Right lobe of liver (tissue), 6 donors: ENCODE data around the gene PPP2R5B. TPM values are rescaled to one million over a fixed set of nuclear protein-coding genes. Genes with fewer than 3 reads are reported as not detected.
"Not testable (repeated sequence)": the region's sequence is repeated elsewhere in the genome, so short reads cannot be mapped to it uniquely, and the experiment has no call there.

Experiments used
- ATAC-seq, 4 donors: fragments of 200-7000 bp; cut with Tn5 transposase; one replicate each; pipeline ENCODE4 v1.9.1; 2020; ENCODE audit warnings: mild to moderate bottlenecking in 4 of 4, moderate library complexity in 4 of 4
- DNase-seq, 3 donors: peaks; one replicate each; pipeline ENCODE4 v3.0.0-alpha.2; 2020
- H3K27ac ChIP-seq, 3 donors: fragments of 200-600 bp; one replicate each; pipeline ENCODE4 v1.8.0; 2022
- H3K27me3 ChIP-seq, 2 donors: fragments of 200-600 bp; one replicate each; pipeline ENCODE4 v1.8.0; 2022
- H3K36me3 ChIP-seq, 4 donors: fragments of 200-600 bp; sonication (generic) in 1 of 4; one replicate each; pipeline versions ENCODE4 v1.5.1 to v1.8.0; 2017 to 2022; ENCODE audit warnings: control low read depth in 1 of 4
- H3K4me1 ChIP-seq, 4 donors: fragments of 200-600 bp; sonication (generic) in 1 of 4; one replicate each; pipeline versions ENCODE4 v1.5.1 to v1.8.0; 2017 to 2022; ENCODE audit warnings: control low read depth in 1 of 4
- H3K4me3 ChIP-seq, 3 donors: fragments of 200-600 bp; one replicate each; pipeline ENCODE4 v1.8.0; 2022
- H3K9me3 ChIP-seq, 4 donors: fragments of 200-600 bp; sonication (generic) in 1 of 4; one replicate each; pipeline versions ENCODE4 v1.5.1 to v1.8.0; 2017 to 2022; ENCODE audit warnings: control low read depth in 1 of 4
- CTCF ChIP-seq, 4 donors: fragments of 200-600 bp in 3 of 4; fragments of 450-650 bp in 1 of 4; IDR thresholded peaks; one replicate each; pipeline versions ENCODE4 v1.5.1 to v1.8.0; 2016 to 2022; ENCODE audit warnings: antibody characterized with exemption in 4 of 4, mild to moderate bottlenecking in 2 of 4
- POLR2A ChIP-seq: fragments of 450-650 bp; IDR thresholded peaks from one replicate; pipeline ENCODE4 v1.6.1; 2017; ENCODE audit warnings: antibody characterized with exemption, mild to moderate bottlenecking
- WGBS: methylation state at CpG from one replicate; pipeline ENCODE4 v1.1.6; 2018; ENCODE audit warnings: low coverage, low lambda C conversion rate; ENCODE audit not compliant: insufficient coverage; ENCODE audit errors: missing lambda C conversion rate; 5-methylcytosine and 5-hydroxymethylcytosine counted together
- intact Hi-C, 2 donors: fragments of 100-400 bp; cut with DNase I; formaldehyde crosslinking; loops; one replicate each; pipeline versions ENCODE4 v1.11.2 to v1.14.1; 2022
- microRNA counts: library from miRNA; unstranded; fragments of <30 nt; microRNA quantifications from one replicate; lab custom pipeline; 2016
- microRNA-seq, 2 donors: library from miRNA; unstranded; fragments of <30 nt; microRNA quantifications; one replicate each; pipeline ENCODE4, GENCODE V29; 2019 to 2020
- small RNA-seq, 2 experiments: library from RNA; depleted of rRNA; stranded (forward); fragments of <200 nt; gene quantifications; one replicate each; pipeline ENCODE3, GENCODE V24; 2016
- total RNA-seq, 6 experiments: library from RNA; depleted of rRNA in 2 of 6; stranded (reverse); fragments of >200 nt in 2 of 6; fragmentation: NEBNext Ultra II Directional in 3 of 6; extraction: Animal tissue kit (Norgen Biotek cat#: 25700) in 3 of 6; gene quantifications; one replicate each; pipeline versions ENCODE4 v1.1.0 to v1.2.4, GENCODE V29; 2016 to 2023
- donor health status: DM: no; HTN: yes; CAD: no.
- donor health status: DM: no; HTN: no; CAD: no.
- donor health status: DM: no; HTN: no; CAD: no.
- donor health status: DM: no; HTN: yes; CAD: no.
- donor health status: DM: no; HTN: yes; CAD: no.

The PPP2R5B gene
- total RNA-seq, 6 experiments from 2014 or later, result 6.8 to 12.6 (median 8.9) TPM

- Histone ChIP-seq H3K4me3 (no peak overlapping the region), H3K27me3 (no peaks in the 10 kb centered on the region), H3K36me3 (no peaks in the 10 kb centered on the region), H3K27ac (no peak overlapping the region), H3K9me3 (no peaks in the 10 kb centered on the region), H3K4me1 (peaks cover 0 to 10% (median 0%) of the 10 kb centered on the region in 4 donors)
- TF ChIP-seq CTCF (IDR thresholded peaks at IDR 0.05), result no peak
- TF ChIP-seq POLR2A, result no peak
- intact Hi-C loops, result no loop called here
- ATAC-seq, result no peak
- WGBS, result 78% methylated on average over 2 of the region's 5 CpGs
- DNase-seq, result peak in 1 of 3 donors; percentile 7
These were observed 49.6 kb downstream of the PPP2R5B start for GRCh38 chr11:64974124-64974523.

- Histone ChIP-seq H3K9me3 (no peaks in the 10 kb centered on the region), H3K4me3 (no peak overlapping the region), H3K36me3 (no peaks in the 10 kb centered on the region), H3K4me1 (peaks cover 0 to 7% (median 0%) of the 10 kb centered on the region in 4 donors), H3K27ac (no peak overlapping the region), H3K27me3 (no peaks in the 10 kb centered on the region)
- peak in 1 of 3 donors; percentile 14 for DNase-seq
- ATAC-seq, result no peak
- intact Hi-C loops, result no loop called here
- TF ChIP-seq CTCF (IDR thresholded peaks at IDR 0.05) (no peak), POLR2A (no peak)
- 79% methylated on average over 2 of the region's 2 CpGs for WGBS
These were observed 52.2 kb downstream of the PPP2R5B start for GRCh38 chr11:64976651-64977050.

- H3K27ac ChIP-seq, H3K27me3 ChIP-seq, H3K4me1 ChIP-seq, H3K4me3 ChIP-seq, ATAC-seq, H3K36me3 ChIP-seq, H3K9me3 ChIP-seq, DNase-seq: not testable (repeated sequence)
- WGBS, result 100% methylated on average over 1 of the region's 5 CpGs
- intact Hi-C loops, result loop anchor here in 1 of 2 donors (10.0 kb wide), 1 partner anchor 59 kb away; the partner anchor contains the start of gene PPP2R5B
These were observed 58.9 kb downstream of the PPP2R5B start for GRCh38 chr11:64983339-64983738.

MicroRNAs encoded within 50 kb of the gene (microRNA counts, 767-probe panel; counts per million panel counts)
- microRNA hsa-miR-192-5p (lab: Ali Mortazavi, UCI), result 8,773 counts per million, percentile 40 among the panel's probes with 10 or more counts

Small RNA genes within 50 kb of the gene (microRNA-seq; reads per million reads assigned to microRNA genes)
- gene MIR6749 (0 to 0.29 reads per million in 2 donors), gene MIR6750 (0 to 1.3 reads per million in 2 donors)

Small RNA genes within 50 kb of the gene (small RNA-seq; reads per million reads assigned to genes)
- gene MIR6749, result 0 reads per million in 2 experiments
- gene MIR6750, result 0 reads per million in 2 experiments

Other genes with a start within 250 kb of the PPP2R5B start
- gene NRXN2, start 201.5 kb upstream of the PPP2R5B start, total RNA-seq, result 1 to 10 TPM; 1.6 to 7.7 (median 2.3) TPM
- 1 to 10 TPM; 1.6 to 8.1 (median 3.2) TPM for gene RASGRP2, start 180.5 kb upstream of the PPP2R5B start, total RNA-seq
- 1 to 10 TPM in 1 of 6 experiments, under 1 TPM in 5; 0.24 to 1.4 (median 0.47) TPM for gene PYGM, start 164.7 kb upstream of the PPP2R5B start, total RNA-seq
- 100 to 1,000 TPM in 5 of 6 experiments, 10 to 100 TPM in 1; 92.7 to 164 (median 141) TPM for gene SF1, start 146.1 kb upstream of the PPP2R5B start, total RNA-seq
- gene MAP4K2, start 121.5 kb upstream of the PPP2R5B start, total RNA-seq, result 10 to 100 TPM in 1 of 6 experiments, 1 to 10 TPM in 5; 3.4 to 14.7 (median 4.8) TPM
- gene MEN1, start 114.1 kb upstream of the PPP2R5B start, total RNA-seq, result 10 to 100 TPM; 13.1 to 21.5 (median 17.0) TPM
- gene CDC42BPG, start 80.0 kb upstream of the PPP2R5B start, total RNA-seq, result 1 to 10 TPM in 1 of 6 experiments, under 1 TPM in 5; 0.63 to 1.1 (median 0.99) TPM
- 10 to 100 TPM; 18.8 to 36.1 (median 26.3) TPM for gene EHD1, start 46.1 kb upstream of the PPP2R5B start, total RNA-seq
- 10 to 100 TPM; 26.4 to 42.9 (median 32.2) TPM for gene ATG2A, start 7.5 kb upstream of the PPP2R5B start, total RNA-seq
- gene GPHA2, start 11.2 kb downstream of the PPP2R5B start, total RNA-seq, result under 1 TPM in 1 of 6 experiments, not detected in 5; 0.46 TPM
- under 1 TPM in 2 of 6 experiments, not detected in 4; 0.33 to 0.86 TPM for gene MAJIN, start 47.4 kb downstream of the PPP2R5B start, total RNA-seq
- 1 to 10 TPM; 1.9 to 2.5 (median 2.3) TPM for gene BATF2, start 72.3 kb downstream of the PPP2R5B start, total RNA-seq
- 10 to 100 TPM in 3 of 6 experiments, 1 to 10 TPM in 3; 7.3 to 26.2 (median 10.0) TPM for gene ARL2, start 89.5 kb downstream of the PPP2R5B start, total RNA-seq
- gene SNX15, start 102.8 kb downstream of the PPP2R5B start, total RNA-seq, result 10 to 100 TPM in 1 of 6 experiments, 1 to 10 TPM in 5; 6.4 to 10.3 (median 8.7) TPM
- 10 to 100 TPM in 2 of 6 experiments, 1 to 10 TPM in 4; 4.2 to 13.8 (median 5.8) TPM for gene SAC3D1, start 116.5 kb downstream of the PPP2R5B start, total RNA-seq
- 1 to 10 TPM in 5 of 6 experiments, under 1 TPM in 1; 0.83 to 3.5 (median 1.4) TPM for gene NAALADL1, start 133.9 kb downstream of the PPP2R5B start, total RNA-seq
- gene CDCA5, start 159.4 kb downstream of the PPP2R5B start, total RNA-seq, result 1 to 10 TPM in 3 of 6 experiments, under 1 TPM in 3; 0.31 to 2.3 (median 1.0) TPM
- 10 to 100 TPM; 15.4 to 22.4 (median 18.0) TPM for gene ZFPL1, start 159.5 kb downstream of the PPP2R5B start, total RNA-seq
- 100 to 1,000 TPM in 2 of 6 experiments, 10 to 100 TPM in 4; 41.5 to 170 (median 50.2) TPM for gene VPS51, start 171.5 kb downstream of the PPP2R5B start, total RNA-seq
- 100 to 1,000 TPM in 1 of 6 experiments, 10 to 100 TPM in 5; 25.6 to 112 (median 37.8) TPM for gene TM7SF2, start 187.2 kb downstream of the PPP2R5B start, total RNA-seq
- gene ZNHIT2, start 193.0 kb downstream of the PPP2R5B start, total RNA-seq, result 10 to 100 TPM in 2 of 6 experiments, 1 to 10 TPM in 4; 4.9 to 15.7 (median 6.2) TPM
- gene FAU, start 197.4 kb downstream of the PPP2R5B start, total RNA-seq, result 100 to 1,000 TPM; 287 to 472 (median 343) TPM
- gene MRPL49, start 197.6 kb downstream of the PPP2R5B start, total RNA-seq, result 10 to 100 TPM; 26.3 to 51.7 (median 28.4) TPM
- gene SYVN1, start 209.8 kb downstream of the PPP2R5B start, total RNA-seq, result 100 to 1,000 TPM in 4 of 6 experiments, 10 to 100 TPM in 2; 73.0 to 120 (median 109) TPM
- gene SPDYC, start 245.5 kb downstream of the PPP2R5B start, total RNA-seq, result 1 to 10 TPM in 2 of 6 experiments, under 1 TPM in 2, not detected in 2; 0.49 to 1.8 (median 0.87) TPM